HG02610 (cell line): ENCODE results near the gene C5AR1.
A peak's percentile ranks its signal among the peaks of the same experiment; 100 is the strongest.
"Not testable (repeated sequence)": the region's sequence is repeated elsewhere in the genome, so short reads cannot be mapped to it uniquely, and the experiment has no call there.

Experiments
- ATAC-seq: cut with Tn5 transposase; IDR thresholded peaks from one replicate; pipeline ENCODE4 v1.9.1; 2021; ENCODE audit warnings: mild to moderate bottlenecking, moderate library complexity; ENCODE audit not compliant: unreplicated experiment

Gene C5AR1

GRCh38 chr19:47330466-47330869 is 20.8 kb downstream of the C5AR1 start:
- no peak for ATAC-seq

GRCh38 chr19:47331490-47331889 is 21.8 kb downstream of the C5AR1 start:
- no peak for ATAC-seq

- ATAC-seq, result no peak
These were observed 22.4 kb downstream of the C5AR1 start, which contains the start of gene C5AR2 for GRCh38 chr19:47331931-47332547. TSS of gene C5AR2 (plus strand) at chr19:47332175. CDS start at chr19:47340800, 8,625 bp downstream.

- ATAC-seq, result not testable (repeated sequence)
These were observed 27.4 kb downstream of the C5AR1 start for GRCh38 chr19:47336765-47337718.

- no peak for ATAC-seq
These were observed 29.7 kb downstream of the C5AR1 start for GRCh38 chr19:47339196-47339880.

GRCh38 chr19:47340477-47341208 is 31.0 kb downstream of the C5AR1 start:
- ATAC-seq, result no peak

- ATAC-seq, result no peak
These were observed 32.1 kb downstream of the C5AR1 start for GRCh38 chr19:47341734-47342133.

- ATAC-seq, result no peak
These were observed 33.6 kb downstream of the C5AR1 start for GRCh38 chr19:47343194-47343802.

GRCh38 chr19:47344425-47344824 is 34.8 kb downstream of the C5AR1 start:
- ATAC-seq, result no peak

- not testable (repeated sequence) for ATAC-seq
These were observed 36.4 kb downstream of the C5AR1 start for GRCh38 chr19:47346024-47346423.

- ATAC-seq, result peak; percentile 93
These were observed 39.4 kb downstream of the C5AR1 start, which contains the start of gene DHX34 for GRCh38 chr19:47348819-47349795. TSS of gene DHX34 (plus strand) at chr19:47349315. CDS start at chr19:47353031, 3,716 bp downstream.

GRCh38 chr19:47350630-47351029 is 41.0 kb downstream of the C5AR1 start:
- no peak for ATAC-seq

GRCh38 chr19:47351548-47351947 is 41.9 kb downstream of the C5AR1 start:
- ATAC-seq, result no peak

GRCh38 chr19:47352095-47352494 is 42.4 kb downstream of the C5AR1 start:
- no peak for ATAC-seq

- ATAC-seq, result no peak
These were observed 43.6 kb downstream of the C5AR1 start for GRCh38 chr19:47353307-47353712.

GRCh38 chr19:47356900-47357299 is 47.2 kb downstream of the C5AR1 start:
- ATAC-seq, result no peak

GRCh38 chr19:47357788-47358680 is 48.4 kb downstream of the C5AR1 start:
- ATAC-seq, result no peak

GRCh38 chr19:47358936-47359335 is 49.3 kb downstream of the C5AR1 start:
- no peak for ATAC-seq
